Naive thymus-derived CD4-positive, alpha-beta T cell (primary cell): ENCODE results near the gene YBX2. TPM values are rescaled to one million over a fixed set of nuclear protein-coding genes. Genes with fewer than 3 reads are reported as not detected.

Experiments
- ATAC-seq: fragments of 150-1000 bp; cut with Tn5 transposase; 2 replicates; pipeline ENCODE4 v1.10.0; 2021; ENCODE audit warnings: mild to moderate bottlenecking, moderate library complexity
- CTCF ChIA-PET: fragments of 350-600 bp; sonication (Branson Sonifier 250); formaldehyde crosslinking; loops from one replicate; lab custom pipeline; 2021; ENCODE audit warnings: antibody characterized with exemption; lab: Charles Lee
- POLR2A ChIA-PET: fragments of 350-600 bp; sonication (Branson Sonifier 250); formaldehyde crosslinking; loops from one replicate; lab custom pipeline; 2021; ENCODE audit warnings: antibody characterized with exemption, inconsistent platforms; lab: Charles Lee
- DNase-seq, 9 donors: peaks; one replicate each; pipeline versions ENCODE4 v3.0.0 to v3.0.0-alpha.2; 2020 to 2022; ENCODE audit warnings: mixed read lengths in 1 of 9
- H3K27ac ChIP-seq: one replicate; pipeline ENCODE4 v1.7.0; 2013; ENCODE audit warnings: mild to moderate bottlenecking, low read depth, low read length, moderate library complexity
- H3K27me3 ChIP-seq, 2 donors: one replicate each; pipeline ENCODE4 v1.7.0; 2013; ENCODE audit warnings: low read length in 2 of 2, mild to moderate bottlenecking in 2 of 2, moderate library complexity in 2 of 2; ENCODE audit not compliant: control insufficient read depth in 2 of 2, insufficient read depth in 2 of 2
- H3K36me3 ChIP-seq, 3 experiments: 1 replicate in 2 of 3; 2 replicates in 1 of 3; pipeline ENCODE4 v1.7.0; 2013; ENCODE audit warnings: low read length in 3 of 3, mild to moderate bottlenecking in 3 of 3, moderate library complexity in 1 of 3; ENCODE audit not compliant: insufficient read depth in 3 of 3, control insufficient read depth in 2 of 3
- H3K4me1 ChIP-seq, 2 donors: one replicate each; pipeline ENCODE4 v1.7.0; 2013; ENCODE audit warnings: low read length in 2 of 2, mild to moderate bottlenecking in 2 of 2, moderate library complexity in 1 of 2; ENCODE audit not compliant: control insufficient read depth in 2 of 2, insufficient read depth in 2 of 2
- H3K4me3 ChIP-seq: 2 replicates; pipeline ENCODE4 v1.7.0; 2013; ENCODE audit warnings: mild to moderate bottlenecking, low read length
- H3K9me3 ChIP-seq, 3 experiments: 1 replicate in 2 of 3; 2 replicates in 1 of 3; pipeline ENCODE4 v1.7.0; 2013; ENCODE audit warnings: low read length in 3 of 3; ENCODE audit not compliant: control insufficient read depth in 2 of 3
- H3K27ac Mint-ChIP-seq, 9 donors: one replicate each; pipeline ENCODE4 v1.8.0; 2020 to 2022; ENCODE audit warnings: mixed read lengths in 9 of 9, mild to moderate bottlenecking in 8 of 9, moderate library complexity in 5 of 9, inconsistent platforms in 2 of 9
- H3K27me3 Mint-ChIP-seq, 5 donors: one replicate each; pipeline ENCODE4 v1.8.0; 2021 to 2022; ENCODE audit warnings: mixed read lengths in 5 of 5, mild to moderate bottlenecking in 1 of 5
- H3K36me3 Mint-ChIP-seq, 5 donors: one replicate each; pipeline ENCODE4 v1.8.0; 2020 to 2022; ENCODE audit warnings: mixed read lengths in 5 of 5, mild to moderate bottlenecking in 3 of 5, inconsistent platforms in 1 of 5
- H3K4me1 Mint-ChIP-seq, 7 donors: one replicate each; pipeline ENCODE4 v1.8.0; 2020 to 2022; ENCODE audit warnings: mixed read lengths in 7 of 7, mild to moderate bottlenecking in 3 of 7, inconsistent platforms in 1 of 7
- H3K4me3 Mint-ChIP-seq, 10 donors: one replicate each; pipeline ENCODE4 v1.8.0; 2020 to 2022; ENCODE audit warnings: mild to moderate bottlenecking in 10 of 10, mixed read lengths in 10 of 10, moderate library complexity in 6 of 10, inconsistent platforms in 2 of 10
- H3K9me3 Mint-ChIP-seq, 11 donors: one replicate each; pipeline ENCODE4 v1.8.0; 2020 to 2022; ENCODE audit warnings: mixed read lengths in 11 of 11, mild to moderate bottlenecking in 4 of 11, inconsistent platforms in 1 of 11, moderate library complexity in 1 of 11
- intact Hi-C, 2 donors: fragments of 100-400 bp; cut with micrococcal nuclease; formaldehyde crosslinking; loops; one replicate each; pipeline ENCODE4 v1.15.1; 2023
- polyA plus RNA-seq, 2 donors: library from polyadenylated mRNA; unstranded; fragments of 300-500 nt; fragmentation: Illumina TruSeq; gene quantifications; one replicate each; pipeline ENCODE4 v1.2.3, GENCODE V29; 2021
- total RNA-seq, 6 experiments: library from RNA in 5 of 6; stranded (reverse) in 5 of 6; gene quantifications; 1 replicate in 5 of 6; 2 replicates in 1 of 6; pipeline ENCODE4 v1.2.3 and lab custom pipeline; 2021 to 2026

The YBX2 gene
- total and polyA plus RNA-seq, 7 experiments from 2014 or later, result 0.27 to 0.64 (median 0.40) TPM; not detected in 4

GRCh38 chr17:7239091-7240027, 55.1 kb downstream of the YBX2 start, which contains the start of gene PHF23:
TSS of gene PHF23 (minus strand) at chr17:7239457. CDS start at chr17:7239279, 178 bp downstream.
- CTCF ChIA-PET, result interaction anchor here (1.6 kb wide), 1 partner anchor 19 kb away, joined by 9 read pairs; the partner anchor contains the start of genes ACADVL and DLG4
- H3K4me1 ChIP-seq, result peaks cover 32 to 44% of the 10 kb centered on the region in 2 donors
- H3K36me3 ChIP-seq, result peaks cover 5 to 49% (median 8%) of the 10 kb centered on the region in 3 experiments
- H3K4me3 ChIP-seq, result peak within 1 kb of the TSS; percentile 76
- Mint-ChIP-seq H3K4me1 (peaks cover 38 to 67% (median 60%) of the 10 kb centered on the region in 7 donors), H3K27ac (peak within 1 kb of the TSS; percentile 55 to 100 (median 95)), H3K36me3 (peaks cover 5 to 34% (median 18%) of the 10 kb centered on the region in 5 donors), H3K9me3 (peaks cover 0 to 13% (median 0%) of the 10 kb centered on the region in 11 donors), H3K27me3 (peaks cover 0 to 7% (median 0%) of the 10 kb centered on the region in 5 donors), H3K4me3 (peak within 1 kb of the TSS; percentile 88 to 98 (median 95))
- no peaks in the 10 kb centered on the region for H3K9me3 ChIP-seq
- peak within 1 kb of the TSS; percentile 92 for H3K27ac ChIP-seq
- ATAC-seq, result peak; percentile 78
- no peaks in the 10 kb centered on the region for H3K27me3 ChIP-seq
- peak; percentile 91 to 98 (median 97) for DNase-seq
- POLR2A ChIA-PET, result interaction anchor here (0.6 to 14.4 kb wide), 14 partner anchors 11 to 448 kb away, joined by 3 to 265 read pairs (median 5); partner anchors contain the start of genes ACADVL, ACAP1, CTDNEP1 and DLG4
- intact Hi-C loops, result loop anchor here (1.0 to 10.0 kb wide), 18 partner anchors 13 to 917 kb away; partner anchors contain the start of genes EIF5A (in 2 of the 2), ELP5 (in 2 of the 2), TMEM102 (in 2 of the 2) and TP53 (in 2 of the 2)

- H3K27me3 ChIP-seq, result no peaks in the 10 kb centered on the region
- H3K4me3 ChIP-seq, result peak overlapping the region; percentile 76
- H3K9me3 ChIP-seq, result no peaks in the 10 kb centered on the region
- peak overlapping the region; percentile 88 to 98 (median 94) for H3K4me3 Mint-ChIP-seq
- peaks cover 0 to 14% (median 0%) of the 10 kb centered on the region in 11 donors for H3K9me3 Mint-ChIP-seq
- DNase-seq (peak in 1 of 9 donors; percentile 39), ATAC-seq (no peak)
- peaks cover 32 to 43% of the 10 kb centered on the region in 2 donors for H3K4me1 ChIP-seq
- CTCF ChIA-PET, result interaction anchor here (0.6 to 1.6 kb wide), 2 partner anchors 18 to 67 kb away, joined by 3 to 9 read pairs; partner anchors contain the start of genes ACADVL and DLG4
- POLR2A ChIA-PET, result interaction anchor here (0.6 to 14.4 kb wide), 16 partner anchors 12 to 900 kb away, joined by 3 to 265 read pairs (median 4); partner anchors contain the start of genes ACADVL, ACAP1, CTDNEP1 and DLG4
- H3K27ac Mint-ChIP-seq, result peak overlapping the region; percentile 55 to 100 (median 90)
- peaks cover 5 to 32% (median 16%) of the 10 kb centered on the region in 5 donors for H3K36me3 Mint-ChIP-seq
- H3K27me3 Mint-ChIP-seq, result peaks cover 0 to 7% (median 0%) of the 10 kb centered on the region in 5 donors
- H3K27ac ChIP-seq, result peak overlapping the region; percentile 92
- intact Hi-C loops, result loop anchor here (1.0 to 10.0 kb wide), 18 partner anchors 14 to 918 kb away; partner anchors contain the start of genes EIF5A (in 2 of the 2), ELP5 (in 2 of the 2), TMEM102 (in 2 of the 2) and TP53 (in 2 of the 2)
- peaks cover 5 to 49% (median 7%) of the 10 kb centered on the region in 3 experiments for H3K36me3 ChIP-seq
- H3K4me1 Mint-ChIP-seq, result peaks cover 41 to 72% (median 64%) of the 10 kb centered on the region in 7 donors
These were observed 55.9 kb downstream of the YBX2 start for GRCh38 chr17:7238420-7239090.

Other genes with a start within 250 kb of the YBX2 start
Only the 30 nearest of the 31 such genes appear.
- gene ASGR2, start 179.8 kb downstream of the YBX2 start, total RNA-seq, result 10 to 100 TPM in 1 of 5 experiments, 1 to 10 TPM in 1, under 1 TPM in 1, not detected in 2; 0.27 to 15.0 (median 1.9) TPM
- gene ASGR2, start 179.8 kb downstream of the YBX2 start, polyA plus RNA-seq, result not detected
- gene ASGR1, start 115.3 kb downstream of the YBX2 start, total RNA-seq, result 10 to 100 TPM in 1 of 5 experiments, 1 to 10 TPM in 1, under 1 TPM in 2, not detected in 1; 0.79 to 11.9 (median 1.3) TPM
- not detected for gene ASGR1, start 115.3 kb downstream of the YBX2 start, polyA plus RNA-seq
- gene DLG4, start 74.8 kb downstream of the YBX2 start, total RNA-seq, result 10 to 100 TPM; 10.9 to 25.4 (median 16.5) TPM
- gene DLG4, start 74.8 kb downstream of the YBX2 start, polyA plus RNA-seq, result under 1 TPM; 0.26 to 0.83 TPM
- gene ACADVL, start 74.7 kb downstream of the YBX2 start, total RNA-seq, result 100 to 1,000 TPM; 287 to 390 (median 339) TPM
- 10 to 100 TPM; 75.3 to 88.4 TPM for gene ACADVL, start 74.7 kb downstream of the YBX2 start, polyA plus RNA-seq
- gene DVL2, start 60.1 kb downstream of the YBX2 start, total RNA-seq, result 10 to 100 TPM; 51.2 to 91.5 (median 52.3) TPM
- gene DVL2, start 60.1 kb downstream of the YBX2 start, polyA plus RNA-seq, result 10 to 100 TPM; 15.1 to 31.1 TPM
- gene PHF23, start 55.2 kb downstream of the YBX2 start, total RNA-seq, result 10 to 100 TPM; 12.3 to 58.7 (median 55.2) TPM
- 10 to 100 TPM; 16.0 to 41.3 TPM for gene PHF23, start 55.2 kb downstream of the YBX2 start, polyA plus RNA-seq
- 100 to 1,000 TPM; 214 to 427 (median 286) TPM for gene GABARAP, start 52.2 kb downstream of the YBX2 start, total RNA-seq
- 100 to 1,000 TPM; 656 to 950 TPM for gene GABARAP, start 52.2 kb downstream of the YBX2 start, polyA plus RNA-seq
- 100 to 1,000 TPM in 4 of 5 experiments, 10 to 100 TPM in 1; 96.8 to 173 (median 133) TPM for gene CTDNEP1, start 42.9 kb downstream of the YBX2 start, total RNA-seq
- 10 to 100 TPM; 38.3 to 45.4 TPM for gene CTDNEP1, start 42.9 kb downstream of the YBX2 start, polyA plus RNA-seq
- gene ELP5, start 42.4 kb downstream of the YBX2 start, total RNA-seq, result 10 to 100 TPM; 26.9 to 49.1 (median 32.9) TPM
- 10 to 100 TPM; 60.4 to 89.9 TPM for gene ELP5, start 42.4 kb downstream of the YBX2 start, polyA plus RNA-seq
- 1 to 10 TPM in 2 of 5 experiments, under 1 TPM in 3; 0.29 to 3.8 (median 0.81) TPM for gene CLDN7, start 32.2 kb downstream of the YBX2 start, total RNA-seq
- 1 to 10 TPM; 1.7 to 2.9 TPM for gene CLDN7, start 32.2 kb downstream of the YBX2 start, polyA plus RNA-seq
- gene SLC2A4, start 12.9 kb downstream of the YBX2 start, total RNA-seq, result not detected
- not detected for gene SLC2A4, start 12.9 kb downstream of the YBX2 start, polyA plus RNA-seq
- 100 to 1,000 TPM; 237 to 666 (median 453) TPM for gene EIF5A, start 13.0 kb upstream of the YBX2 start, total RNA-seq
- gene EIF5A, start 13.0 kb upstream of the YBX2 start, polyA plus RNA-seq, result 100 to 1,000 TPM; 158 to 558 TPM
- 100 to 1,000 TPM in 3 of 5 experiments, 10 to 100 TPM in 2; 72.6 to 145 (median 107) TPM for gene GPS2, start 20.7 kb upstream of the YBX2 start, total RNA-seq
- 100 to 1,000 TPM in 1 of 2 donors, 10 to 100 TPM in 1; 80.1 to 134 TPM for gene GPS2, start 20.7 kb upstream of the YBX2 start, polyA plus RNA-seq
- 10 to 100 TPM; 42.6 to 92.6 (median 50.1) TPM for gene NEURL4, start 34.7 kb upstream of the YBX2 start, total RNA-seq
- 1 to 10 TPM; 1.1 to 2.5 TPM for gene NEURL4, start 34.7 kb upstream of the YBX2 start, polyA plus RNA-seq
- gene ACAP1, start 41.9 kb upstream of the YBX2 start, total RNA-seq, result 100 to 1,000 TPM; 482 to 708 (median 599) TPM
- gene ACAP1, start 41.9 kb upstream of the YBX2 start, polyA plus RNA-seq, result 100 to 1,000 TPM; 234 to 337 TPM
- gene KCTD11, start 57.5 kb upstream of the YBX2 start, total RNA-seq, result 10 to 100 TPM in 1 of 5 experiments, 1 to 10 TPM in 4; 2.7 to 13.7 (median 4.0) TPM
- 1 to 10 TPM in 1 of 2 donors, under 1 TPM in 1; 0.83 to 1.1 TPM for gene KCTD11, start 57.5 kb upstream of the YBX2 start, polyA plus RNA-seq
- gene TMEM95, start 60.5 kb upstream of the YBX2 start, total RNA-seq, result not detected
- not detected for gene TMEM95, start 60.5 kb upstream of the YBX2 start, polyA plus RNA-seq
- 10 to 100 TPM in 4 of 5 experiments, 1 to 10 TPM in 1; 1.5 to 23.4 (median 13.9) TPM for gene TNK1, start 86.5 kb upstream of the YBX2 start, total RNA-seq
- gene TNK1, start 86.5 kb upstream of the YBX2 start, polyA plus RNA-seq, result 1 to 10 TPM; 5.8 to 7.4 TPM
- gene PLSCR3, start 99.9 kb upstream of the YBX2 start, total RNA-seq, result 100 to 1,000 TPM in 1 of 5 experiments, 10 to 100 TPM in 4; 74.8 to 142 (median 85.0) TPM
- 100 to 1,000 TPM; 162 to 212 TPM for gene PLSCR3, start 99.9 kb upstream of the YBX2 start, polyA plus RNA-seq
- 10 to 100 TPM; 31.5 to 58.5 (median 48.2) TPM for gene TMEM256, start 109.5 kb upstream of the YBX2 start, total RNA-seq
- 10 to 100 TPM; 45.2 to 64.9 TPM for gene TMEM256, start 109.5 kb upstream of the YBX2 start, polyA plus RNA-seq
- gene NLGN2, start 113.2 kb upstream of the YBX2 start, total RNA-seq, result 10 to 100 TPM in 3 of 5 experiments, 1 to 10 TPM in 2; 1.6 to 17.8 (median 11.9) TPM
- under 1 TPM; 0.20 to 0.28 TPM for gene NLGN2, start 113.2 kb upstream of the YBX2 start, polyA plus RNA-seq
- gene SPEM1, start 125.7 kb upstream of the YBX2 start, total RNA-seq, result not detected
- not detected for gene SPEM1, start 125.7 kb upstream of the YBX2 start, polyA plus RNA-seq
- not detected for gene SPEM2, start 131.0 kb upstream of the YBX2 start, total RNA-seq
- gene SPEM2, start 131.0 kb upstream of the YBX2 start, polyA plus RNA-seq, result not detected
- gene SPEM3, start 134.2 kb upstream of the YBX2 start, total RNA-seq, result not detected
- not detected for gene SPEM3, start 134.2 kb upstream of the YBX2 start, polyA plus RNA-seq
- 10 to 100 TPM in 3 of 5 experiments, 1 to 10 TPM in 2; 8.2 to 19.1 (median 16.5) TPM for gene TMEM102, start 140.8 kb upstream of the YBX2 start, total RNA-seq
- 10 to 100 TPM in 1 of 2 donors, 1 to 10 TPM in 1; 8.5 to 26.1 TPM for gene TMEM102, start 140.8 kb upstream of the YBX2 start, polyA plus RNA-seq
- 10 to 100 TPM in 1 of 5 experiments, 1 to 10 TPM in 4; 2.8 to 39.7 (median 3.4) TPM for gene FGF11, start 144.9 kb upstream of the YBX2 start, total RNA-seq
- gene FGF11, start 144.9 kb upstream of the YBX2 start, polyA plus RNA-seq, result under 1 TPM in 1 of 2 donors, not detected in 1; 0.09 TPM
- gene CHRNB1, start 150.4 kb upstream of the YBX2 start, total RNA-seq, result 10 to 100 TPM in 1 of 5 experiments, 1 to 10 TPM in 4; 6.0 to 14.6 (median 7.2) TPM
- 10 to 100 TPM; 14.9 to 24.8 TPM for gene CHRNB1, start 150.4 kb upstream of the YBX2 start, polyA plus RNA-seq
- gene ZBTB4, start 185.0 kb upstream of the YBX2 start, total RNA-seq, result 10 to 100 TPM; 30.3 to 89.2 (median 64.1) TPM
- gene ZBTB4, start 185.0 kb upstream of the YBX2 start, polyA plus RNA-seq, result 10 to 100 TPM; 15.3 to 25.5 TPM
- gene SLC35G6, start 186.8 kb upstream of the YBX2 start, total RNA-seq, result under 1 TPM in 1 of 5 experiments, not detected in 4; 0.16 TPM
- not detected for gene SLC35G6, start 186.8 kb upstream of the YBX2 start, polyA plus RNA-seq
- gene POLR2A, start 189.7 kb upstream of the YBX2 start, total RNA-seq, result 100 to 1,000 TPM; 165 to 501 (median 225) TPM
- gene POLR2A, start 189.7 kb upstream of the YBX2 start, polyA plus RNA-seq, result 10 to 100 TPM; 43.6 to 82.4 TPM